UCSD-AML1 (cell line): ENCODE measurements around the gene SPRED3.
A peak's percentile ranks its signal among the peaks of the same experiment; 100 is the strongest.
"Not testable (repeated sequence)": the region's sequence is repeated elsewhere in the genome, so short reads cannot be mapped to it uniquely, and the experiment has no call there.

Source experiments
- DNase-seq: peaks from one replicate; lab custom pipeline; 2025; ENCODE audit not compliant: unreplicated experiment; lab: John Stamatoyannopoulos, UW

Gene SPRED3

GRCh38 chr19:38389957-38390924 is 1.7 kb downstream of the SPRED3 start:
- DNase-seq, result no peak

GRCh38 chr19:38391911-38392464 is 3.5 kb downstream of the SPRED3 start:
- no peak for DNase-seq

- no peak for DNase-seq
Measured at GRCh38 chr19:38392707-38393308, 4.3 kb downstream of the SPRED3 start.

GRCh38 chr19:38394488-38394887 is 6.0 kb downstream of the SPRED3 start:
- no peak for DNase-seq

- no peak for DNase-seq
Measured at GRCh38 chr19:38395381-38396114, 7.1 kb downstream of the SPRED3 start.

GRCh38 chr19:38399081-38399480 is 10.6 kb downstream of the SPRED3 start:
- DNase-seq, result no peak

GRCh38 chr19:38399537-38399936 is 11.0 kb downstream of the SPRED3 start:
- DNase-seq, result no peak

- DNase-seq, result no peak
Measured at GRCh38 chr19:38400361-38400760, 11.9 kb downstream of the SPRED3 start.

- no peak for DNase-seq
Measured at GRCh38 chr19:38401148-38401547, 12.7 kb downstream of the SPRED3 start.

- no peak for DNase-seq
Measured at GRCh38 chr19:38402623-38402966, 14.1 kb downstream of the SPRED3 start.

GRCh38 chr19:38402967-38403674 is 14.6 kb downstream of the SPRED3 start, which contains the start of gene FAM98C:
FAM98C (plus strand) TSS chr19:38403093; CDS start chr19:38403154, 61 bp downstream.
- peak; percentile 98 for DNase-seq

GRCh38 chr19:38404858-38405257 is 16.4 kb downstream of the SPRED3 start:
- no peak for DNase-seq

- no peak for DNase-seq
Measured at GRCh38 chr19:38405276-38405675, 16.8 kb downstream of the SPRED3 start.

- no peak for DNase-seq
Measured at GRCh38 chr19:38409631-38410133, 21.2 kb downstream of the SPRED3 start.

- not testable (repeated sequence) for DNase-seq
Measured at GRCh38 chr19:38410407-38410806, 21.9 kb downstream of the SPRED3 start.

GRCh38 chr19:38411041-38411712 is 22.7 kb downstream of the SPRED3 start:
- DNase-seq, result no peak

GRCh38 chr19:38411898-38412297 is 23.4 kb downstream of the SPRED3 start:
- not testable (repeated sequence) for DNase-seq

- no peak for DNase-seq
Measured at GRCh38 chr19:38412491-38412890, 24.0 kb downstream of the SPRED3 start.

GRCh38 chr19:38412961-38413360 is 24.5 kb downstream of the SPRED3 start:
- DNase-seq, result no peak

GRCh38 chr19:38413416-38413815 is 24.9 kb downstream of the SPRED3 start:
- no peak for DNase-seq
